K562 (cell line): ENCODE results near the gene ILK. TPM values are rescaled to one million over a fixed set of nuclear protein-coding genes. Genes with fewer than 3 reads are reported as not detected.

Experiments
- AFF4 ChIP-seq: sonication (generic); formaldehyde crosslinking; IDR thresholded peaks from 2 replicates; pipeline ENCODE4 v1.8.0; 2023; ENCODE audit warnings: mild to moderate bottlenecking, missing genetic modification reagents
- BCOR ChIP-seq: fragments of 450-650 bp; IDR thresholded peaks from 2 replicates; pipeline ENCODE4 v1.6.1; 2016
- FUS ChIP-seq: fragments of 200-400 bp; formaldehyde crosslinking; optimal IDR thresholded peaks from 2 replicates; pipeline ENCODE3; 2017; ENCODE audit warnings: low read depth, low read length
- GTF2E2 ChIP-seq: fragments of 200-800 bp; sonication (Bioruptor generic); IDR thresholded peaks from 2 replicates; pipeline ENCODE4 v1.6.1; 2016; ENCODE audit warnings: missing genetic modification characterization, missing compliant biosample characterization
- HCFC1 ChIP-seq: IDR thresholded peaks from 2 replicates; pipeline ENCODE4 v1.6.1; 2012; ENCODE audit warnings: low read depth, low read length, improper control_type of control experiment
- HNRNPUL1 ChIP-seq: fragments of 200-400 bp; formaldehyde crosslinking; IDR thresholded peaks from 2 replicates; pipeline ENCODE4 v1.6.1; 2017; ENCODE audit warnings: low read length
- LCOR ChIP-seq: sonication (generic); formaldehyde crosslinking; IDR thresholded peaks from 2 replicates; pipeline ENCODE4 v1.8.0; 2022; ENCODE audit warnings: mild to moderate bottlenecking, missing genetic modification reagents
- MTA3 ChIP-seq: fragments of 450-650 bp; formaldehyde crosslinking; IDR thresholded peaks from 2 replicates; pipeline ENCODE4 v1.6.1; 2017; ENCODE audit warnings: mild to moderate bottlenecking, borderline replicate concordance
- NRF1 ChIP-seq, 2 experiments: fragments of 450-650 bp; IDR thresholded peaks in 1 of 2; conservative IDR thresholded peaks in 1 of 2; 2 replicates each; pipeline ENCODE4 v1.6.1; 2014; ENCODE audit warnings: mild to moderate bottlenecking in 2 of 2
- RAD21 ChIP-seq, 2 experiments: fragments of 250-450 bp in 1 of 2; fragments of 450-650 bp in 1 of 2; sonication (Bioruptor Pico) in 1 of 2; formaldehyde crosslinking in 1 of 2; IDR thresholded peaks in 1 of 2; conservative IDR thresholded peaks in 1 of 2; 2 replicates each; pipeline versions ENCODE4 v1.4.0 to v1.8.0; 2020 to 2022; ENCODE audit warnings: mild to moderate bottlenecking in 2 of 2, moderate library complexity in 1 of 2
- SAFB ChIP-seq: fragments of 200-400 bp; formaldehyde crosslinking; IDR thresholded peaks from 2 replicates; pipeline ENCODE4 v1.6.1; 2017; ENCODE audit warnings: low read depth, low read length, borderline replicate concordance
- SMARCB1 ChIP-seq: IDR thresholded peaks from 2 replicates; pipeline ENCODE4 v1.6.1; 2011; ENCODE audit warnings: improper control_type of control experiment, low read depth; ENCODE audit not compliant: insufficient read length
- SPI1 ChIP-seq: IDR thresholded peaks from 2 replicates; pipeline ENCODE4 v1.6.1; 2011; ENCODE audit warnings: low read depth, low read length, control low read depth, borderline replicate concordance
- ZBTB26 ChIP-seq: fragments of 450-650 bp; formaldehyde crosslinking; IDR thresholded peaks from 2 replicates; pipeline ENCODE4 v1.4.0; 2022; ENCODE audit warnings: missing genetic modification characterization
- ZKSCAN8 ChIP-seq: fragments of 200-800 bp; sonication (Bioruptor generic); IDR thresholded peaks from 2 replicates; pipeline ENCODE4 v1.6.1; 2016; ENCODE audit warnings: missing genetic modification characterization, missing compliant biosample characterization
- ZNF584 ChIP-seq: fragments of 200-800 bp; sonication (Bioruptor generic); IDR thresholded peaks from 2 replicates; pipeline ENCODE4 v1.6.1; 2016; ENCODE audit warnings: low read depth, mild to moderate bottlenecking, missing genetic modification characterization, missing compliant biosample characterization
- ZNF644 ChIP-seq: fragments of 200-800 bp; sonication (Bioruptor generic); IDR thresholded peaks from 2 replicates; pipeline ENCODE4 v1.6.1; 2016; ENCODE audit warnings: low read depth, missing genetic modification characterization, missing compliant biosample characterization
- polyA plus RNA-seq, 8 experiments: library from polyadenylated mRNA; depleted of rRNA in 4 of 8; stranded (reverse) in 5 of 8; unstranded in 3 of 8; fragments of >200 nt; fragmentation: Nextera tagmentation in 2 of 8; fragmentation: Illumina TruSeq in 1 of 8; extraction: Ambion mirVana in 2 of 8; extraction: Trizol in 1 of 8; gene quantifications; 2 replicates each; pipeline versions ENCODE4 v1.2.1 to v1.2.3, GENCODE V29; 2011 to 2014; ENCODE audit warnings: inconsistent platforms in 1 of 8, missing spikeins in 1 of 8
- total RNA-seq, 7 experiments: library from RNA; depleted of rRNA in 6 of 7; stranded (reverse); fragments of >200 nt in 6 of 7; fragmentation: Illumina TruSeq in 2 of 7; extraction: Trizol in 2 of 7; gene quantifications; 2 replicates each; pipeline versions ENCODE4 v1.2.1 to v1.2.3, GENCODE V29; 2011 to 2021; ENCODE audit warnings: low replicate concordance in 1 of 7
- TF ChIP-seq, protein P1 (sequence below): fragments of 250-450 bp; sonication (Bioruptor Pico); IDR thresholded peaks from 2 replicates; pipeline ENCODE4 v1.6.1; 2021; ENCODE audit warnings: mild to moderate bottlenecking
- TF ChIP-seq, protein P2 (sequence below): sonication (generic); formaldehyde crosslinking; IDR thresholded peaks from 2 replicates; pipeline ENCODE4 v1.8.1; 2023; ENCODE audit warnings: mild to moderate bottlenecking, missing genetic modification reagents
- TF ChIP-seq, protein P3 (sequence below): fragments of 450-650 bp; formaldehyde crosslinking; IDR thresholded peaks from 2 replicates; pipeline ENCODE4 v1.4.0; 2020; ENCODE audit warnings: mild to moderate bottlenecking

Gene ILK
- total and polyA plus RNA-seq, 9 of the 15 experiments (the other 6 are each of a cell fraction or from before 2014, with no cell fraction given), result 43.3 to 95.9 (median 58.9) TPM

GRCh38 chr11:6650980-6651379 is 47.4 kb downstream of the ILK start (continued):
- TF ChIP-seq HCFC1, result no peak
- TF ChIP-seq LCOR, result peak; percentile 89
- TF ChIP-seq ZKSCAN8 (CRISPR knock-in tag), result no peak
- no peak for TF ChIP-seq ZBTB26 (CRISPR knock-in tag)
- TF ChIP-seq ZNF584, result no peak
- no peak for TF ChIP-seq SMARCB1
- TF ChIP-seq, protein P1, sequence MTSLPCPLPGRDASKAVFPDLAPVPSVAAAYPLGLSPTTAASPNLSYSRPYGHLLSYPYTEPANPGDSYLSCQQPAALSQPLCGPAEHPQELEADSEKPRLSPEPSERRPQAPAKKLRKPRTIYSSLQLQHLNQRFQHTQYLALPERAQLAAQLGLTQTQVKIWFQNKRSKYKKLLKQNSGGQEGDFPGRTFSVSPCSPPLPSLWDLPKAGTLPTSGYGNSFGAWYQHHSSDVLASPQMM (CRISPR knock-in tag), result no peak
- peak; percentile 40; the same call in 1 of the 2 replicates for TF ChIP-seq SPI1
- TF ChIP-seq AFF4 (CRISPR knock-in tag), result no peak
- 0 out of 2 replicates have a peak, but pooled peaks have one; percentile 64 for TF ChIP-seq MTA3
- TF ChIP-seq HNRNPUL1, result no peak
- peak; percentile 33 to 36; a peak in 2 of 4 replicates for TF ChIP-seq NRF1 (conservative IDR thresholded peaks at IDR 0.05 in 1 of 2, IDR thresholded peaks at IDR 0.05 in 1 of 2)
- no peak for TF ChIP-seq ZNF644 (tag)
- TF ChIP-seq, protein P2, sequence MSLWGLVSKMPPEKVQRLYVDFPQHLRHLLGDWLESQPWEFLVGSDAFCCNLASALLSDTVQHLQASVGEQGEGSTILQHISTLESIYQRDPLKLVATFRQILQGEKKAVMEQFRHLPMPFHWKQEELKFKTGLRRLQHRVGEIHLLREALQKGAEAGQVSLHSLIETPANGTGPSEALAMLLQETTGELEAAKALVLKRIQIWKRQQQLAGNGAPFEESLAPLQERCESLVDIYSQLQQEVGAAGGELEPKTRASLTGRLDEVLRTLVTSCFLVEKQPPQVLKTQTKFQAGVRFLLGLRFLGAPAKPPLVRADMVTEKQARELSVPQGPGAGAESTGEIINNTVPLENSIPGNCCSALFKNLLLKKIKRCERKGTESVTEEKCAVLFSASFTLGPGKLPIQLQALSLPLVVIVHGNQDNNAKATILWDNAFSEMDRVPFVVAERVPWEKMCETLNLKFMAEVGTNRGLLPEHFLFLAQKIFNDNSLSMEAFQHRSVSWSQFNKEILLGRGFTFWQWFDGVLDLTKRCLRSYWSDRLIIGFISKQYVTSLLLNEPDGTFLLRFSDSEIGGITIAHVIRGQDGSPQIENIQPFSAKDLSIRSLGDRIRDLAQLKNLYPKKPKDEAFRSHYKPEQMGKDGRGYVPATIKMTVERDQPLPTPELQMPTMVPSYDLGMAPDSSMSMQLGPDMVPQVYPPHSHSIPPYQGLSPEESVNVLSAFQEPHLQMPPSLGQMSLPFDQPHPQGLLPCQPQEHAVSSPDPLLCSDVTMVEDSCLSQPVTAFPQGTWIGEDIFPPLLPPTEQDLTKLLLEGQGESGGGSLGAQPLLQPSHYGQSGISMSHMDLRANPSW (CRISPR knock-in tag), result no peak
- TF ChIP-seq FUS, result no peak
- TF ChIP-seq GTF2E2 (tag), result no peak
- 0 out of 2 replicates have a peak, but pooled peaks have one; percentile 40 for TF ChIP-seq BCOR
- TF ChIP-seq, protein P3, sequence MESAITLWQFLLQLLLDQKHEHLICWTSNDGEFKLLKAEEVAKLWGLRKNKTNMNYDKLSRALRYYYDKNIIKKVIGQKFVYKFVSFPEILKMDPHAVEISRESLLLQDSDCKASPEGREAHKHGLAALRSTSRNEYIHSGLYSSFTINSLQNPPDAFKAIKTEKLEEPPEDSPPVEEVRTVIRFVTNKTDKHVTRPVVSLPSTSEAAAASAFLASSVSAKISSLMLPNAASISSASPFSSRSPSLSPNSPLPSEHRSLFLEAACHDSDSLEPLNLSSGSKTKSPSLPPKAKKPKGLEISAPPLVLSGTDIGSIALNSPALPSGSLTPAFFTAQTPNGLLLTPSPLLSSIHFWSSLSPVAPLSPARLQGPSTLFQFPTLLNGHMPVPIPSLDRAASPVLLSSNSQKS (CRISPR knock-in tag), result no peak
- no peak for TF ChIP-seq SAFB
- peak in 1 of 2 experiments; percentile 7; a peak in 1 of 4 replicates for TF ChIP-seq RAD21 (CRISPR knock-in tag; conservative IDR thresholded peaks at IDR 0.05 in 1 of 2, IDR thresholded peaks at IDR 0.05 in 1 of 2)
